GM21717 (cell line): Measurements from ENCODE around the gene MYG1.
"Not testable (repeated sequence)": the region's sequence is repeated elsewhere in the genome, so short reads cannot be mapped to it uniquely, and the experiment has no call there.

Experiments used
- ATAC-seq: cut with Tn5 transposase; IDR thresholded peaks from one replicate; pipeline ENCODE4 v1.9.1; 2021; ENCODE audit warnings: mild to moderate bottlenecking, moderate library complexity; ENCODE audit not compliant: unreplicated experiment

MYG1 gene

GRCh38 chr12:53279888-53280498 lies 19.5 kb upstream of the MYG1 start:
- no peak for ATAC-seq

GRCh38 chr12:53286448-53286847 lies 13.0 kb upstream of the MYG1 start:
- no peak for ATAC-seq

- ATAC-seq = no peak
Measured at GRCh38 chr12:53287741-53288216, 11.7 kb upstream of the MYG1 start.

GRCh38 chr12:53288322-53288721 lies 11.2 kb upstream of the MYG1 start:
- no peak for ATAC-seq

- ATAC-seq = no peak
Measured at GRCh38 chr12:53289891-53290290, 9.6 kb upstream of the MYG1 start.

GRCh38 chr12:53290661-53291060 lies 8.8 kb upstream of the MYG1 start:
- ATAC-seq = no peak

GRCh38 chr12:53292426-53292825 lies 7.1 kb upstream of the MYG1 start:
- no peak for ATAC-seq

- peak; percentile 78 for ATAC-seq
Measured at GRCh38 chr12:53295070-53295890, 4.2 kb upstream of the MYG1 start, which contains the start of gene PFDN5. PFDN5 (plus strand) TSS chr12:53295542; CDS start chr12:53295568, 26 bp downstream.

GRCh38 chr12:53295891-53296219 lies 3.6 kb upstream of the MYG1 start:
- no peak for ATAC-seq

GRCh38 chr12:53297106-53297505 lies 2.4 kb upstream of the MYG1 start:
- not testable (repeated sequence) for ATAC-seq

GRCh38 chr12:53298164-53298563 lies 1.3 kb upstream of the MYG1 start:
- no peak for ATAC-seq

- no peak for ATAC-seq
Measured at GRCh38 chr12:53299101-53299453, 418 bp upstream of the MYG1 start.

GRCh38 chr12:53300187-53300586 lies 692 bp downstream of the MYG1 start:
- ATAC-seq = no peak

GRCh38 chr12:53302903-53303302 lies 3.4 kb downstream of the MYG1 start:
- ATAC-seq = no peak

GRCh38 chr12:53306826-53307225 lies 7.3 kb downstream of the MYG1 start:
- ATAC-seq = no peak

GRCh38 chr12:53308276-53308675 lies 8.8 kb downstream of the MYG1 start:
- ATAC-seq = no peak

GRCh38 chr12:53313996-53314395 lies 14.5 kb downstream of the MYG1 start:
- no peak for ATAC-seq

- ATAC-seq = no peak
Measured at GRCh38 chr12:53320352-53321195, 21.1 kb downstream of the MYG1 start.

- ATAC-seq = peak; percentile 31
Measured at GRCh38 chr12:53324113-53324778, 24.8 kb downstream of the MYG1 start.

- peak; percentile 51 for ATAC-seq
Measured at GRCh38 chr12:53324779-53325510, 25.4 kb downstream of the MYG1 start.
